HG03457 (cell line): ENCODE results near the gene C17orf58.
"Not testable (repeated sequence)": the region's sequence is repeated elsewhere in the genome, so short reads cannot be mapped to it uniquely, and the experiment has no call there.

Source experiments
- ATAC-seq: cut with Tn5 transposase; IDR thresholded peaks from one replicate; pipeline ENCODE4 v1.9.1; 2021; ENCODE audit warnings: moderate number of reproducible peaks; ENCODE audit not compliant: unreplicated experiment

The C17orf58 gene

DNA sequence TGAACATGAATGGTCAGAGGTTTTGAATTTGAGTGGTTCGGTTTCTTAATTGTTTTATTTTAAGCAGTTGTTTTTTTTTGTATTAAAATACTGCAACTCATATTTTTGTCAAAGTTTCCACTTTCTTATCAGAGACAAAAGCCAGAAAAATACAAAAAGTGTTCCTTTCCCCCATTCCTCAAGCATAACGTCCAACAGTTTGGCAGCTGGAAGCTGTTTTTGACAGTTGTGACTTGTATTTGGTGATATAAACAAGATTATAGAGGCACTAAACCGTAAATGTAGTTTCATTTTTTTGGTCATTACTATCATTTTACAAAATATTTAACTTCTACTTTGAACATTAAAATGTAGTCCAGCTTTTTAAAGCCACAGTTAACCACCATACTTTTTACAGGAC, 36.0 kb downstream of the C17orf58 start:
- ATAC-seq = not testable (repeated sequence)

- no peak for ATAC-seq
Measured at GRCh38 chr17:67959510-67959909, 36.8 kb downstream of the C17orf58 start.

DNA sequence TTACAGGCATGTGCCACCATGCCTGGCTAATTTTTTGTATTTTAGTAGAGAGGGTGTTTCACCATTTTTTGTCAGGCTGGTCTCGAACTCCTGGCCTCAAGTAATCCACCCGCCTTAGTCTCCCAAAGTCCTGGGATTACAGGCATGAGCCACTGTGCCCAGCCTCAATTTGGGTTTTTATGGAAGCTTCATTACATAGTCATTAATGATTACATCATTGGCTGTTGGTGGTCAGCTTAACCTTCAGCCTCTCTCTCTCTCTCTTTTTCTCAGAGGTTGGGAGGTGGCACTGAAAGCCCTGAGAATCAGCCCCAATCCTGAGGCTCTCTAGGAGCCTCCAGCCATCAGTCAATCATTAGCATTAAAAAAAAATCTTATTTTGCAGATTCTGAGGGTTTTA, 45.3 kb downstream of the C17orf58 start:
- no peak for ATAC-seq

GRCh38 chr17:67947325-67947813, 48.9 kb downstream of the C17orf58 start:
- no peak for ATAC-seq

GRCh38 chr17:67946513-67946912, 49.8 kb downstream of the C17orf58 start:
- no peak for ATAC-seq

- ATAC-seq = no peak
Measured at GRCh38 chr17:67944035-67944434, 52.2 kb downstream of the C17orf58 start.

GRCh38 chr17:67942810-67943209, 53.5 kb downstream of the C17orf58 start:
- no peak for ATAC-seq
